H1 (cell line): ENCODE results near the gene HS6ST2. TPM values are rescaled to one million over a fixed set of nuclear protein-coding genes. Genes with fewer than 3 reads are reported as not detected.

Experiments
- BACH1 ChIP-seq: IDR thresholded peaks from 2 replicates; pipeline ENCODE4 v1.6.1; 2012; ENCODE audit warnings: low read length, improper control_type of control experiment
- JUND ChIP-seq: IDR thresholded peaks from 2 replicates; pipeline ENCODE4 v1.6.1; 2011; ENCODE audit warnings: mild to moderate bottlenecking, improper control_type of control experiment, low read length
- polyA plus RNA-seq, 7 experiments: library from polyadenylated mRNA; depleted of rRNA in 3 of 7; stranded (reverse) in 5 of 7; unstranded in 2 of 7; fragments of >200 nt in 5 of 7; fragments of 200-250 nt in 2 of 7; gene quantifications; 1 replicate in 5 of 7; 2 replicates in 1 of 7; 4 replicates in 1 of 7; pipeline versions ENCODE4 v1.2.1 to v1.2.3, GENCODE V29; 2011 to 2013; ENCODE audit warnings: missing spikeins in 2 of 7, mixed read lengths in 2 of 7
- total RNA-seq: library from RNA; stranded (reverse); fragmentation: NEBNext Ultra II Directional; extraction: Animal tissue kit (Norgen Biotek cat#: 25700); gene quantifications from 2 replicates; pipeline ENCODE4 v1.2.1, GENCODE V29; 2021

The HS6ST2 gene
- total and polyA plus RNA-seq, 2 of the 8 experiments (the other 6 are each of a cell fraction or from before 2014, with no cell fraction given): 3.9 TPM

- TF ChIP-seq BACH1 (no peak), JUND (no peak)
- TF ChIP-seq, all 59 proteins: peak for 0
Measured at GRCh38 chrX:132984058-132984650, 25.7 kb upstream of the HS6ST2 start (continued).
